GM19324 (cell line): Measurements from ENCODE around the gene SCNN1A.
A peak's percentile ranks its signal among the peaks of the same experiment; 100 is the strongest.

Source experiments
- ATAC-seq: cut with Tn5 transposase; IDR thresholded peaks from one replicate; pipeline ENCODE4 v1.9.1; 2021; ENCODE audit warnings: mild to moderate bottlenecking, moderate library complexity; ENCODE audit not compliant: unreplicated experiment, low FRiP score

SCNN1A gene

GRCh38 chr12:6375269-6376078 lies at the start of gene SCNN1A:
Gene SCNN1A, minus strand, starts transcription at chr12:6375563. Its CDS starts 780 bp downstream, at chr12:6374783.
- no peak for ATAC-seq

- ATAC-seq = no peak
Observed at GRCh38 chr12:6424866-6425265, 49.5 kb upstream of the SCNN1A start.

DNA sequence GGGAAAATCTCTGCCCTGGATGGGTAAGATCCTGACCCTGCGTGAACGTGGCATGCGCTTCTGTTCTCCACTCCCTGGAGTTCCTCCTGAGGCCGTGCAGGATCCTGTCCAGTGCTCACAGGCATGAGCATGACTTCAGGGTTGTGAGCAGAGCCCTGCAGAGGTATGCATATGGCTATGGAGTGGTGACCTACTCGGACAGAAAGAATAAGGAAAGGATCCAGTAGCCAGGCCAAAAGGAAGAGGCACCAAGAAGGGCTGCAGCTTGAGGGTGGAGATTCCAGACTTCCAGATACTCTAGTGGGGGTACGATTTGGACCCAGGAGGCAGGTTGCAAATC lies 48.6 kb upstream of the SCNN1A start:
- ATAC-seq = no peak

DNA sequence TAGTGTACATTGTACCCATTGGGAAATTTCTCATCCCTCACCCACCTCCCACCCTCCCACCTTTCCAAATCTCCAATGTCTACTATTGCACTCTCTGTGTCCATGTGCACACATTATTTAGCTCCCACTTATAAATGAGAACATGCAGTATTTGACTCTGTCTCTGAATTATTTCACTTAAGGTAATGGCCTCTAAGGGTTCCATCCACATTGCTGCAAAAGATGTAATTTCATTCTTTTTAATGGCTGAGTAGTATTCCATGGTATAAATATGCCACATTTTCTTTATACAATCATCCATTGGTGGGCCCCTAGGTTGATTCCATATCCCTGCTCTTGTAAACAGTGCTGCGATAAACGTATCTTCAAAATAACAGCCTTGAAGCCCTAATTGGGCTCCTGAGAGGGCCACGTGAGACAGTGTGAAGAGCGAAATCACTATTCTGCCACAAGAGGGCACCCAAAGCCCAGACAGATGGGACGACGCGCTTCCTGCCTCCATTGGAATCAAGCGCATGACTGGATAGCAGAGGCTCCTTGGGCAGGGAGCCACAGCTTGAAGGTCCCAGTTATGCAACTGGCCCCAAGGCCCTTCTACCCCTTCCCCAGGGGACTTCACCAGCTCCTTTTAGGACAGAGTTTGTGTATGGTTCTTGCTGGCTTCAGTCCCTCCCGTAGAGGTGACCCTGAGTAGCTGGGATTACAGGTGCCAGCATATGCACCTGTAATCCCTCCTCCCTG lies 48.1 kb upstream of the SCNN1A start:
- ATAC-seq = peak; percentile 42

GRCh38 chr12:6420364-6420763 lies 45.0 kb upstream of the SCNN1A start:
- ATAC-seq = no peak

DNA sequence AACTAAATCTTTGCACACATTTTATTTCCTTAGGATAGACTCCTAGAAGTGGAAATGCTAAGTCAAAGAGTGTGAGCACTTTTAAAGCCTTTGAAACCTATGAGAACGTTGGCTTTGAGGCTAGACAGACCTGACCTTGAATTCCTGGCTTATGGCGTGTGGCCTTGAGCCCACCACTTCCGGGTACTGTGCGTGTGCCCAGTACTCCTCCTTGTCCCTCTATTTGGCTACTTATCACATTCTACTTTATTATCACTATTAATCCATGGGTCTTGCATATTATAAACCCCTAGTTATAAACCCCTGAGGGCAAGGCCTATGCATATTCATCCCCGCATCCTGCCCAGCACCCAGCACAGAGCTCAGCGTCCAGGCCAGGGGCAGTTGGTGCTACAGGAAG lies 43.4 kb upstream of the SCNN1A start:
- ATAC-seq = no peak

- no peak for ATAC-seq
Observed at GRCh38 chr12:6416596-6416995, 41.2 kb upstream of the SCNN1A start.

- no peak for ATAC-seq
Observed at GRCh38 chr12:6407236-6407954, 32.0 kb upstream of the SCNN1A start.

DNA sequence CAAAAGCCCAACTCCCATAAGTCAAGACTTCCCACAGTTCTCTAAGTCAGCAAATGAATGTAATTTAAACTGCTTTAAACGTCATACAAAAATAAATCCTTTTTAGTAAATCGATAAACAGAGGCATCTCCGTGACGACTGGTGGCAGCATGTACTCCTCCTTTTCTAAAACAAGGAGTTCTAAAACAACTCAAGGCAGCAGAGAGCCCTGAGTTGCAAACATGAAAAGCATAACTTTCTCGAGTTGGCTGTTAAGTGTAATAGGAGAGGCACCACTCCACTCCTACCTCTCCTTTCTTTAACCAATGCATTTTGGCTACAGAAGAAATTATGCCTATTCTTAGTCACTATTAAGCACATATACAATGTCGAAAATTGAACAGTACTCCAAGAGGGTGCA lies 30.6 kb upstream of the SCNN1A start:
- no peak for ATAC-seq

DNA sequence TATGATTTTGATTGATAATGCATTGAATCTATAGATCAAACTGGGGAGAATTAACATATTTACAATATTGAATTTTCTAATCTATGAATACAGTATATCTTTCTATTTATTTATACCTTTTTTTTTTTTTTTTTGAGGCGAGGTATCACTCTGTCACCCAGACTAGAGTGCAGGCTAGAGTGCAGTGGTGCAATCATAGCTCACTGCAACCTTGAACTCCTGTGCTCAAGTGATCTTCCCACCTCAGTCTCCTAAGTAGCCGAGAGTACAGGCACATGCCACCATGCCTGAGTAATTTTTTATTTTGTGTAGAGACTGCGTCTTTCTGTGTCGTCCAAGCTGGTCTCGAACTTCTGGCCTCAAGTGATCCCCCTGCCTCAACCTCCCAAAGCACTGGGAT lies 29.0 kb upstream of the SCNN1A start:
- no peak for ATAC-seq

DNA sequence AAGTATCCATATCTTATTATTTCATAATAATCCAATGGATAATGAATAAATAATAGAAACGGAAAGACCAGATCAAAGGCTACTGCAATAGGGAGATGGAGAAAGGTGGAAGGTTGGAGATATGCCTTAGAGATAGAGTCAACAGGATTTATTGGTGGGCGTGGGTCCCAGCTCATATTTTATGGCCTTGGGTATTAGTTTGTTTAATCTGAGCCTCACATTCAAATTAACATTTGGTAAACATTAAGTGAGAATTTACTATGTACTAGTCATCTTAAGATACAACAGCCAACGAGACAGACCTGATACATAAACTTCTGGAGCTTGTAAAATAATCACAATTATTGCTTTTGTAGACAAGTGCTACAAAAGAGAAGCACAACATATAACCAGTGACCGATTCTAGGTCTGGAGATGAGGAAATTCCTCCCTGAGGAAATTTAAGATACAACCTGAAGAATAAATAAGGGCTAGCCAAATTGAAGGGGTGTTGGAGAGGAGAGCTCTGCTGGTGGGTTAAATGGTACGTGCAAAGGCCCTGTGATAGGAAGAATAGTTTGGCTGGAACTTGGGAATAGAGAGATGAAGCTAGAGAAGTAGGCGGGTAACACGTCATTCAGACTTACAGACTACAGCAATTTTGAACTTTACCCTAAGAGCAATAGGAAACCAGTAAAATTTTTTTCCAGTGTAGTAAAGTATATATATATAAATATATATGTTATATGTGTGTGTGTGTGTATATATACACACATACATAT lies 24.7 kb upstream of the SCNN1A start:
- no peak for ATAC-seq

DNA sequence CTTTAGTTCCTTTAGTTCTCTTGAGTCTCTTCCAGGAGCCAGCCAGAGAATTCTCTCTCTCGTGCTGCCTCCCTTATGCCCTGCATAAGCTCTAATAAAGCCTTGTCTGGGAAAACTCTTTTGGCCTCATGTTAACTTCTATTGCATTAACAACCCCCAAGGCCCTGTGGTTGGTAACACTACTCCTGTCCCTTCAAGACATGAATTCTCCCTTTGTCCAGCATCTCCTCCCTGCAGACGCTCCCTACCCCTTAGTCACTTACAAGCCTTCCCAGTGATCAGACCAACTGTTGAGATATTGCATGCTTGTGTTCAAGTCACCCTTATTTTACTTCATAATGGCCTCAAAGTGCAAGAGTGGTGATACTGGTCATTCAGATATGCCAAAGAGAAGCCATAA lies 20.7 kb upstream of the SCNN1A start:
- ATAC-seq = no peak

DNA sequence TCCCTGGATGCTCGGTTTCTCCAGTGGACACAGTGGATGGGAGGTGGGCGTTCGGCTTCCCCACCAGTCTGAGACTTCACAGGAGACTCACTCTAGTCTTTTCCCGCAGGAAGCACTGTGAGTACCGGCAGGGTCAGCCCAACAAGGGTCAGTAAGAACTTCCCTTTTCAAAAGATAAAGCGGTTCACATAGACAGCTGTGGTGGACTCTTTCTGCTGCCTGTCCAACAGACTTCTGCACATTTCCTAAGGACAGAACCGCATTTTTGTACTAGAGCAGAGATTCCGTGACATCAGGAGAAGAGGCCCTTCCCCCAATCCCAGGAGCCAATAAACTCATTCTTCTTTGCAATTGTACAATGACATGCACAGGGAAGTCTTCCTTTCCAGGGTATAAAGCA lies 19.0 kb upstream of the SCNN1A start:
- ATAC-seq = no peak

DNA sequence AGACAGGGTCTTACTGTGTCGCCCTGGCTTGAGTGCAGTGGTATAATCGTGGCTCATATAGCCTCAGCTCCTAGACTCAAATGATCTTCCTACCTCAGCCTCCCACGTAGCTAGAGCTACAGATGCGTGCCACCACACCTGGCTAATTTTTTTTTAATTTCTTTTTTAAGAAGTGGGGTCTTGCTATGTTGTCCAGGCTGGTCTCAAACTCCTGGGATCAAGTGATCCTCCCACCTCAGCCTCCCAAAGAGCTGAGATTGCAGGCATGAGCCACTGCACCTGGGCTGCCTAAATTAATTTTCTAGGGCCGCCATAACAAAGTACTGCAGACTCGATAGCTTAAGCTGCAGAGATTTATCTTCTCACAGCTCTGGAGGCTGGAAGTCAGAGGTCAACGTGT lies 17.7 kb upstream of the SCNN1A start:
- no peak for ATAC-seq

DNA sequence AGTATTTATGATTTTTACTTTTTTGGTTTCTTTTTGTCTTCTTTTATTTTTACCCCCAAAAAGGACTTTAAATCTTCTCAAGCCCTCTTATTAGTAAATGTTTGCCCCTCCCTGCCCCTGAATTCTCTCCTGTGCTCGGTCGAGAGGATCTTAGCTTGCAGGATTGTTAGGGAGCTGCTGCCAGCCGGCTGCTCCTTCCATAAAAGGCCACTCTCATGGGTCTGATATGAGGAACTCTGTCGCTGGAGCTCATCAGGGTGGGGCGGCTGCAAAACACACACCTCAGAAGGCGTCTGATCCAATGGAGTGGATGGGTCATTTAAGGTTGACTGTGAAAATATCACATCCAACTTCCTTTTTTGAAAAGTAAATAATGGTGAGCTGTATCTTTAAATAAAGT lies 17.1 kb upstream of the SCNN1A start:
- ATAC-seq = no peak

- no peak for ATAC-seq
Observed at GRCh38 chr12:6391013-6391412, 15.7 kb upstream of the SCNN1A start.

DNA sequence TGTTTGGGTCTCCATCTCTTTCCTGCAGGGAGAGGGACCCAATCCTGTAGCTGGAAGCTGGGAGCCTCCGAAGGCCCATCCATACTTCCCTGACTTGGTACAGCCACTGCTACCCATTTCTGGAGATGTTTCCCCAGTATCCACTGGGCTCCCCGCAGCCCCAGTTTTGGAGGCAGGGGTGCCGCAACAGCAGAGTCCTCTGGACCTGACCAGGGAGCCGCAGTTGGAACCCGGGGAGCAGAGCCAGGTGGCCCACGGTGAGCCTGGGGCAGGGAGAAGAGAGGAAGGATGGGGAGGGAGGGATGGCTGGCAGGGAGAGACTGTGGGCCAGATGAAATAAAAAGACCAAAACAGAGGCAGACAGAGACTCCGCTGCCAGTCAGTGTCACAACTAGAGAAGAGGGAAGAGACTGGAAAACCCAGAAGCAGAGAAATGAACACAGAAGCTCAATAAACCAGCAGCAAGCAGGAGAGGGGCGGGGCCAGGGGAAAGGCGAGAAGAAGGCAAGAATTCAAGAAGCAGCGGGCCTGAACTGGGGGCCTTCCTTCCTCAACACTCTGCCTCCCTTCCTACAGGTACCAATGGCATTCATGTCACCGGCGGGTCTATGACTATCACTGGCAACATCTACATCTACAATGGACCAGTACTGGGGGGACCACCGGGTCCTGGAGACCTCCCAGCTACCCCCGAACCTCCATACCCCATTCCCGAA lies 14.9 kb upstream of the SCNN1A start:
- no peak for ATAC-seq

DNA sequence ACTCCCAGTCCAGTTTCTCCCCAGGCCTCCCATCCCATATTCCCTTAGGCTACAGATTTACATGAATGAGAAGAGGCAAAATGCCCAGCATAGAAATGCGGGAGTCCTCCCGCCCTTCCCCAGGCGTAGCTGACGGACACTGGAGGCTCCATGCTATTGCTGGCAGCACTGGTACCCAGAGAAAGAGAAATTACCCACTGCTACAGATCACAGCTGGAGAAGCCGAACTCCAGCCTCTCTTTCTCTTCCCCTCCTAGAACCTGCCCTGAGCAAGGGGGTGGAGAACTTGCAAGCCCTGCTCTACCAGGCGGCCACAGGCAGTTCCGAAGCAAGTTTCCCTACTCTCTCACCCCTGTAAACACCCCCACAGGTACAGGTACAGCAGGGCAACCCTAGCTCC lies 12.2 kb upstream of the SCNN1A start:
- no peak for ATAC-seq

DNA sequence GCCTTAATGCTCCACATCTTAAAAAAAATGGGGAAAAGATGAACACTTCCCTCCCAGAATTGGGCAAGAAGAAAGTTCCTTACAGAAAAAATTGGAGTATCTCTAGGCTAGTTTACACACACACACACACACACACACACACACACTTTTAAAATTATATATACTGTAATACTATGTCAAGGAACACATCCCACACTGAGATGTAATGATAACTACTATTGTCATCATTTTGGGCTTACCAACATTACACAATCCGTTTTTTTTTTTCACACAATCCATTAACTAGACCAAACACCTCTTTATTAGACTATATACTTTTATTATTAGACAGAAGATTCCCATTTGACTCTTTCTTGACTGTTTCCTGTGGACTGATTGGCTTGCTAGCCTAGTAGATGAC lies 11.1 kb upstream of the SCNN1A start:
- ATAC-seq = no peak

DNA sequence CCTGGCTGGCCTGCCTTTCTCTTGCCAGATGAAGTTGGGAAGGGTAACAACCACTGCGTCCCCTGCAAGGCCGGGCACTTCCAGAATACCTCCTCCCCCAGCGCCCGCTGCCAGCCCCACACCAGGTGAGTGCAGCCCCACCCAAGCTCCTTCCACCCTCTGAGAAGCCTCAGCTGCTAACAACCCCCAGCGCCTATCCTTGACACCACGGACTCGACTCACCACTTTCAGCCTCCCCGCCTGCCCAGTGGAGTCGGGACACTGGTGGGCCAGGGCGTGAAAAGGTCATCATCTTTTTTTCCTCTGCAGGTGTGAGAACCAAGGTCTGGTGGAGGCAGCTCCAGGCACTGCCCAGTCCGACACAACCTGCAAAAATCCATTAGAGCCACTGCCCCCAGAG lies 10.7 kb upstream of the SCNN1A start:
- ATAC-seq = no peak
